ENCODE results near the gene SPTBN2. TPM values are rescaled to one million over a fixed set of nuclear protein-coding genes. Genes with fewer than 3 reads are reported as not detected.

The SPTBN2 gene
- total and polyA plus RNA-seq, 2 experiments from 2014 or later: 6.0 to 27.4 TPM

GRCh38 chr11:66700337-66700736 is 28.7 kb downstream of the SPTBN2 start:
- no peak for DNase-seq (ENCODE audit: low read depth in 1 of 2, low spot score in 1 of 2)
- Histone ChIP-seq H3K27me3 (no peaks in the 10 kb centered on the region), H3K36me3 (no peaks in the 10 kb centered on the region), H3K4me3 (no peak overlapping the region), H3K27ac (no peak overlapping the region), H3K9me3 (ENCODE audit: low read depth) (no peaks in the 10 kb centered on the region), H3K4me1 (ENCODE audit: low read depth) (no peaks in the 10 kb centered on the region)
- TF ChIP-seq CTCF (IDR thresholded peaks at IDR 0.05; ENCODE audit: low read depth, low read length): no peak

GRCh38 chr11:66698491-66698890 is 30.5 kb downstream of the SPTBN2 start:
- no peak overlapping the region for H3K27ac ChIP-seq
- H3K27me3 ChIP-seq: no peaks in the 10 kb centered on the region
- no peaks in the 10 kb centered on the region for H3K36me3 ChIP-seq
- DNase-seq (ENCODE audit: low read depth in 1 of 2, low spot score in 1 of 2): no peak
- no peak for TF ChIP-seq CTCF (IDR thresholded peaks at IDR 0.05; ENCODE audit: low read depth, low read length)
- no peaks in the 10 kb centered on the region for H3K4me1 ChIP-seq (ENCODE audit: low read depth)
- no peak overlapping the region for H3K4me3 ChIP-seq
- no peaks in the 10 kb centered on the region for H3K9me3 ChIP-seq (ENCODE audit: low read depth)

GRCh38 chr11:66697988-66698387 is 31.0 kb downstream of the SPTBN2 start:
- TF ChIP-seq CTCF (IDR thresholded peaks at IDR 0.05; ENCODE audit: low read depth, low read length): no peak

GRCh38 chr11:66696146-66696545 is 32.9 kb downstream of the SPTBN2 start:
- no peaks in the 10 kb centered on the region for H3K36me3 ChIP-seq
- no peaks in the 10 kb centered on the region for H3K9me3 ChIP-seq (ENCODE audit: low read depth)
- TF ChIP-seq CTCF (IDR thresholded peaks at IDR 0.05; ENCODE audit: low read depth, low read length): no peak
- H3K4me1 ChIP-seq (ENCODE audit: low read depth): no peaks in the 10 kb centered on the region
- DNase-seq (ENCODE audit: low read depth in 1 of 2, low spot score in 1 of 2): no peak
- no peaks in the 10 kb centered on the region for H3K27me3 ChIP-seq
- no peak overlapping the region for H3K27ac ChIP-seq
- H3K4me3 ChIP-seq: no peak overlapping the region

More at GRCh38 chr11:66697988-66698387, 31.0 kb downstream of the SPTBN2 start:
- Histone ChIP-seq H3K9me3 (ENCODE audit: low read depth) (no peaks in the 10 kb centered on the region), H3K4me3 (no peak overlapping the region), H3K27me3 (no peaks in the 10 kb centered on the region), H3K4me1 (ENCODE audit: low read depth) (no peaks in the 10 kb centered on the region), H3K36me3 (no peaks in the 10 kb centered on the region), H3K27ac (no peak overlapping the region)
- DNase-seq (ENCODE audit: low read depth in 1 of 2, low spot score in 1 of 2): no peak

GRCh38 chr11:66694732-66695207 is 34.2 kb downstream of the SPTBN2 start:
- H3K4me1 ChIP-seq (ENCODE audit: low read depth): no peaks in the 10 kb centered on the region
- no peaks in the 10 kb centered on the region for H3K9me3 ChIP-seq (ENCODE audit: low read depth)
- DNase-seq (ENCODE audit: low read depth in 1 of 2, low spot score in 1 of 2): peak; percentile 94 to 98
- H3K27ac ChIP-seq: peak overlapping the region; percentile 6
- H3K4me3 ChIP-seq: no peak overlapping the region
- no peaks in the 10 kb centered on the region for H3K36me3 ChIP-seq
- no peaks in the 10 kb centered on the region for H3K27me3 ChIP-seq
- peak; percentile 99 for TF ChIP-seq CTCF (IDR thresholded peaks at IDR 0.05; ENCODE audit: low read depth, low read length)

- H3K36me3 ChIP-seq: no peaks in the 10 kb centered on the region
- DNase-seq (ENCODE audit: low read depth in 1 of 2, low spot score in 1 of 2): no peak
- TF ChIP-seq CTCF (IDR thresholded peaks at IDR 0.05; ENCODE audit: low read depth, low read length): no peak
Observed at GRCh38 chr11:66694056-66694410, 35.0 kb downstream of the SPTBN2 start.

More at GRCh38 chr11:66694056-66694410, 35.0 kb downstream of the SPTBN2 start:
- H3K9me3 ChIP-seq (ENCODE audit: low read depth): no peaks in the 10 kb centered on the region
- no peaks in the 10 kb centered on the region for H3K4me1 ChIP-seq (ENCODE audit: low read depth)
- no peaks in the 10 kb centered on the region for H3K27me3 ChIP-seq
- no peak overlapping the region for H3K27ac ChIP-seq
- no peak overlapping the region for H3K4me3 ChIP-seq
